NCI-H2196 treated with DMSO at 0.1 percent for 48 hours (cell line): ENCODE data around the gene GCNT2.
A peak's percentile ranks its signal among the peaks of the same experiment; 100 is the strongest.
"Not testable (repeated sequence)": the region's sequence is repeated elsewhere in the genome, so short reads cannot be mapped to it uniquely, and the experiment has no call there.

Source experiments
- DNase-seq: peaks from one replicate; lab custom pipeline; 2025; ENCODE audit not compliant: unreplicated experiment; lab: John Stamatoyannopoulos, UW

The GCNT2 gene

GRCh38 chr6:10521104-10521808 lies at the start of gene GCNT2:
Gene GCNT2 (plus strand): TSS chr6:10521351. CDS start chr6:10528912, 7,561 bp downstream.
- DNase-seq, result peak; percentile 10

- no peak for DNase-seq
Observed at GRCh38 chr6:10472634-10473033, 48.5 kb upstream of the GCNT2 start.

GRCh38 chr6:10478187-10479040 lies 42.7 kb upstream of the GCNT2 start:
- DNase-seq, result no peak

- DNase-seq, result no peak
Observed at GRCh38 chr6:10479939-10480700, 41.0 kb upstream of the GCNT2 start.

- DNase-seq, result no peak
Observed at GRCh38 chr6:10481101-10481500, 40.0 kb upstream of the GCNT2 start.

GRCh38 chr6:10482636-10483257 lies 38.4 kb upstream of the GCNT2 start:
- no peak for DNase-seq

GRCh38 chr6:10484912-10485311 lies 36.2 kb upstream of the GCNT2 start:
- DNase-seq, result no peak

- DNase-seq, result no peak
Observed at GRCh38 chr6:10485406-10485805, 35.7 kb upstream of the GCNT2 start.

- DNase-seq, result no peak
Observed at GRCh38 chr6:10486215-10486614, 34.9 kb upstream of the GCNT2 start.

- not testable (repeated sequence) for DNase-seq
Observed at GRCh38 chr6:10486944-10487588, 34.1 kb upstream of the GCNT2 start.

GRCh38 chr6:10487668-10488327 lies 33.4 kb upstream of the GCNT2 start:
- no peak for DNase-seq

GRCh38 chr6:10491463-10491862 lies 29.7 kb upstream of the GCNT2 start:
- DNase-seq, result no peak

GRCh38 chr6:10491905-10492304 lies 29.2 kb upstream of the GCNT2 start:
- DNase-seq, result not testable (repeated sequence)

- no peak for DNase-seq
Observed at GRCh38 chr6:10495029-10495428, 26.1 kb upstream of the GCNT2 start.

GRCh38 chr6:10505529-10505928 lies 15.6 kb upstream of the GCNT2 start:
- no peak for DNase-seq

- DNase-seq, result no peak
Observed at GRCh38 chr6:10507298-10507697, 13.9 kb upstream of the GCNT2 start.

GRCh38 chr6:10507715-10508114 lies 13.4 kb upstream of the GCNT2 start:
- DNase-seq, result no peak

GRCh38 chr6:10510592-10511367 lies 10.4 kb upstream of the GCNT2 start:
- DNase-seq, result peak; percentile 5

- no peak for DNase-seq
Observed at GRCh38 chr6:10511477-10511876, 9.7 kb upstream of the GCNT2 start.
